ENCODE results near the gene KIRREL2. TPM values are rescaled to one million over a fixed set of nuclear protein-coding genes. Genes with fewer than 3 reads are reported as not detected.

The KIRREL2 gene
- total RNA-seq, 1 experiment from 2014 or later = 0.15 TPM

DNA sequence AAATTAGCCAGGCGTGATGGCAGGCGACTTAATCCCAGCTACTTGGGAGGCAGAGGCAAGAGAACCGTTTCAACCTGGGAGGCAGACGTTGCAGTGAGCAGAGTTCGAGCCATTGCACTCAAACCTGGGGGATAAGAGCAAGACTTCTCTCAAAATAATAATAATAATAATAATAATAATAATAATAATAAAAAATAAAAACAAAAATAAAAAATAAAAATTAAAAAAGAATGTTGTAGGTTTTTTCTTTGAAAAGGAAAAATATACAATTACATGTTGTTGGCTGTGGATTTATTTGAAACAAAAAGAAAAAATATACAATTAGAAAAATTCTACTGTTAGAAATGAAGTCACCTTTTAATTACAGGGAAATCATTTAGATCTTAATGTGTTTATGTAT is 32.6 kb upstream of the KIRREL2 start:
- POLR2A ChIA-PET (ENCODE audit: low non-redundant PET) = no interaction called here

DNA sequence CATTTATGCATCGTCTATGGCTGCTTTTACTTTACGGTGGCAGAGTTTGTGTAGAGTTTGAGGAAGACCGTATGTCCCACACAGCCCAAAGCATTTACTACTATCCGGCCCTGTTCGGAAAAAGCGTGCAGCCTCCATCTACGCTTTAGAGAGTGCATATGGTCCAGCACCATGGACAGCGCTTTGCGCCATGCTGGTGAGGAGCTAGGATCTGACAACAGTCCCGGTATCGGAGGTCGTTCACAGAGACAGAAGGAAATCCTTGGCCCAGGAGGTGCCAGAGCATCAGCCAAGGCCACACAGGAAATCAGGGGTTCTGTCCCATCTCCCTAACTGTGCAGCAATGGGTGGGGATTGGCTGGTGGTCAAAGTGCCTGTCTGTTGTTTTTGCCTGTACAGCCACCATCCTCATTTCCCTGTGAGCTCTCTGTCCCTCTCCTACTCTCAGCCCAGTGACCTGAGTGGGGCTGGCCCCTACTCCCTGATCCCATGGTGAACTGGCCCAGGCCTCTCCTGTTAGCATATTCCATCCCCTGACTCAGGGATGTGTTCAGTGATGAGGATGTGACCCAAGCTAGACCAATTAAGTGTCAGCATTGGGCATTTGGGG is 27.9 kb upstream of the KIRREL2 start:
- Histone ChIP-seq H3K27ac (ENCODE audit: low read depth, low read length, poor library complexity, severe bottlenecking) (no peak overlapping the region), H3K27me3 (replicated peaks; ENCODE audit: insufficient read depth, low read depth, low read length, poor library complexity) (peaks cover 44% of the 10 kb centered on the region), H3K4me3 (ENCODE audit: low read depth, low read length, poor library complexity, severe bottlenecking) (no peak overlapping the region), H3K9me3 (ENCODE audit: low read depth, low read length, poor library complexity, severe bottlenecking) (no peaks in the 10 kb centered on the region), H3K36me3 (ENCODE audit: insufficient read depth, low read length, poor library complexity, severe bottlenecking) (no peaks in the 10 kb centered on the region), H3K4me1 (ENCODE audit: insufficient read depth, low read length, poor library complexity, severe bottlenecking) (no peaks in the 10 kb centered on the region)
- DNase-seq (ENCODE audit: low spot score) = peak; percentile 75
- ChIA-PET CTCF (interaction anchor here (1.0 kb wide), 1 partner anchor 9 kb away, joined by 6 read pairs; no protein-coding TSS in a partner anchor), POLR2A (ENCODE audit: low non-redundant PET) (no interaction called here)
- intact Hi-C loops (cut with micrococcal nuclease; ENCODE audit: unreplicated experiment) = no loop called here
- TF ChIP-seq, protein P1, sequence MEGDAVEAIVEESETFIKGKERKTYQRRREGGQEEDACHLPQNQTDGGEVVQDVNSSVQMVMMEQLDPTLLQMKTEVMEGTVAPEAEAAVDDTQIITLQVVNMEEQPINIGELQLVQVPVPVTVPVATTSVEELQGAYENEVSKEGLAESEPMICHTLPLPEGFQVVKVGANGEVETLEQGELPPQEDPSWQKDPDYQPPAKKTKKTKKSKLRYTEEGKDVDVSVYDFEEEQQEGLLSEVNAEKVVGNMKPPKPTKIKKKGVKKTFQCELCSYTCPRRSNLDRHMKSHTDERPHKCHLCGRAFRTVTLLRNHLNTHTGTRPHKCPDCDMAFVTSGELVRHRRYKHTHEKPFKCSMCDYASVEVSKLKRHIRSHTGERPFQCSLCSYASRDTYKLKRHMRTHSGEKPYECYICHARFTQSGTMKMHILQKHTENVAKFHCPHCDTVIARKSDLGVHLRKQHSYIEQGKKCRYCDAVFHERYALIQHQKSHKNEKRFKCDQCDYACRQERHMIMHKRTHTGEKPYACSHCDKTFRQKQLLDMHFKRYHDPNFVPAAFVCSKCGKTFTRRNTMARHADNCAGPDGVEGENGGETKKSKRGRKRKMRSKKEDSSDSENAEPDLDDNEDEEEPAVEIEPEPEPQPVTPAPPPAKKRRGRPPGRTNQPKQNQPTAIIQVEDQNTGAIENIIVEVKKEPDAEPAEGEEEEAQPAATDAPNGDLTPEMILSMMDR (conservative IDR thresholded peaks at IDR 0.05; ENCODE audit: low read depth, low read length) = no peak
- TF ChIP-seq EZH2 (IDR thresholded peaks at IDR 0.05; ENCODE audit: borderline replicate concordance, low read depth, low read length, poor library complexity, severe bottlenecking) = no peak
- no TSS peak for BruUV-seq (replicated peaks)

More for the DNA sequence above, 32.6 kb upstream of the KIRREL2 start:
- peaks cover 19% of the 10 kb centered on the region for H3K27me3 ChIP-seq (replicated peaks; ENCODE audit: insufficient read depth, low read depth, low read length, poor library complexity)
- no peaks in the 10 kb centered on the region for H3K36me3 ChIP-seq (ENCODE audit: insufficient read depth, low read length, poor library complexity, severe bottlenecking)
- no peaks in the 10 kb centered on the region for H3K4me1 ChIP-seq (ENCODE audit: insufficient read depth, low read length, poor library complexity, severe bottlenecking)
- H3K27ac ChIP-seq (ENCODE audit: low read depth, low read length, poor library complexity, severe bottlenecking) = no peak overlapping the region
- CTCF ChIA-PET = no interaction called here
- intact Hi-C loops (cut with micrococcal nuclease; ENCODE audit: unreplicated experiment) = loop anchor here (5.0 kb wide), 1 partner anchor 132 kb away; no protein-coding TSS in a partner anchor
- no TSS peak for BruUV-seq (replicated peaks)
- TF ChIP-seq, protein P1 (conservative IDR thresholded peaks at IDR 0.05; ENCODE audit: low read depth, low read length) = no peak
- no peak for TF ChIP-seq EZH2 (IDR thresholded peaks at IDR 0.05; ENCODE audit: borderline replicate concordance, low read depth, low read length, poor library complexity, severe bottlenecking)
- no peak overlapping the region for H3K4me3 ChIP-seq (ENCODE audit: low read depth, low read length, poor library complexity, severe bottlenecking)
- no peaks in the 10 kb centered on the region for H3K9me3 ChIP-seq (ENCODE audit: low read depth, low read length, poor library complexity, severe bottlenecking)
- no peak for DNase-seq (ENCODE audit: low spot score)

DNA sequence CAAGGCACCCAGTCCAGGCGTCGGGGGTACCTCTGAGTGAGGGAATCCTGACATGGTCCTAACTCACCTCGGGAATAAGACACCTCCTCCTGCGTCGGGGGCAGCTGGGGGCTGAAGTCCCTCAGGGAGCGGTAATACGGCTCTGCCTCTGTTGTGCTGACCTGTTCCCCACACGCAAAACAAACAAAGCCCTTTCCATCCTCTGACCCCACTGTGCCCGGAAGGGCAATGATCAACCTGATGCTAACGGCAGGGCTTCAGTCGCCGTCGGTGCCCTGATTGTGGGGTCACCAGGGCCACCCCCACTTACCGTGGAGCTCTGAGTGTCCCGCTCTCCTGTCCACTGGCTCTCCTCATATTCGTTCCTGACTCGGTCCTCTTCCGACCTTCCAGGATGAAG is 25.7 kb upstream of the KIRREL2 start:
- Histone ChIP-seq H3K4me3 (ENCODE audit: low read depth, low read length, poor library complexity, severe bottlenecking) (no peak overlapping the region), H3K9me3 (ENCODE audit: low read depth, low read length, poor library complexity, severe bottlenecking) (no peaks in the 10 kb centered on the region), H3K36me3 (ENCODE audit: insufficient read depth, low read length, poor library complexity, severe bottlenecking) (no peaks in the 10 kb centered on the region), H3K4me1 (ENCODE audit: insufficient read depth, low read length, poor library complexity, severe bottlenecking) (no peaks in the 10 kb centered on the region), H3K27ac (ENCODE audit: low read depth, low read length, poor library complexity, severe bottlenecking) (no peak overlapping the region), H3K27me3 (replicated peaks; ENCODE audit: insufficient read depth, low read depth, low read length, poor library complexity) (peaks cover 51% of the 10 kb centered on the region)
- BruUV-seq (replicated peaks) = no TSS peak
- intact Hi-C loops (cut with micrococcal nuclease; ENCODE audit: unreplicated experiment) = no loop called here
- ChIA-PET CTCF (no interaction called here), POLR2A (ENCODE audit: low non-redundant PET) (no interaction called here)
- TF ChIP-seq, protein P1 (conservative IDR thresholded peaks at IDR 0.05; ENCODE audit: low read depth, low read length) = no peak
- TF ChIP-seq EZH2 (IDR thresholded peaks at IDR 0.05; ENCODE audit: borderline replicate concordance, low read depth, low read length, poor library complexity, severe bottlenecking) = no peak
- no peak for DNase-seq (ENCODE audit: low spot score)
